WTC11 (cell line): Measurements from ENCODE around the gene RPL21. TPM values are rescaled to one million over a fixed set of nuclear protein-coding genes. Genes with fewer than 3 reads are reported as not detected.

Experiments used
- ATAC-seq: fragments of 200-7000 bp; cut with Tn5 transposase; 2 replicates; pipeline ENCODE4 v1.10.0; 2021; ENCODE audit warnings: mild to moderate bottlenecking, moderate library complexity
- CTCF ChIA-PET: fragments of 300-600 bp; sonication (Branson Sonifier 250); formaldehyde crosslinking; loops from one replicate; lab custom pipeline; 2021; ENCODE audit warnings: antibody characterized with exemption; lab: Charles Lee
- POLR2A ChIA-PET: fragments of 350-600 bp; sonication (Branson Sonifier 250); formaldehyde crosslinking; loops from one replicate; lab custom pipeline; 2021; ENCODE audit warnings: antibody characterized with exemption; lab: Charles Lee
- DNase-seq: peaks from one replicate; pipeline ENCODE4 v3.0.0; 2021; ENCODE audit warnings: low spot score
- H3K27ac Mint-ChIP-seq: 2 replicates; pipeline ENCODE4 v1.8.0; 2021; ENCODE audit warnings: mixed read lengths
- H3K27me3 Mint-ChIP-seq: 2 replicates; pipeline ENCODE4 v1.8.0; 2021; ENCODE audit warnings: low read depth, mild to moderate bottlenecking, moderate library complexity, mixed read lengths
- H3K36me3 Mint-ChIP-seq: 2 replicates; pipeline ENCODE4 v1.8.0; 2021; ENCODE audit warnings: mixed read lengths
- H3K4me1 Mint-ChIP-seq: 2 replicates; pipeline ENCODE4 v1.8.0; 2022; ENCODE audit warnings: mixed read lengths
- H3K4me3 Mint-ChIP-seq: 2 replicates; pipeline ENCODE4 v1.8.0; 2021; ENCODE audit warnings: mild to moderate bottlenecking, moderate library complexity, mixed read lengths
- H3K9me3 Mint-ChIP-seq: 2 replicates; pipeline ENCODE4 v1.8.0; 2021; ENCODE audit warnings: mixed read lengths
- CBFB ChIP-seq: sonication (generic); formaldehyde crosslinking; IDR thresholded peaks from 2 replicates; pipeline ENCODE4 v1.8.1; 2022; ENCODE audit warnings: mild to moderate bottlenecking, low read depth, missing genetic modification reagents
- EMX1 ChIP-seq: fragments of 250-450 bp; sonication (Bioruptor Pico); IDR thresholded peaks from 2 replicates; pipeline ENCODE4 v1.8.0; 2021; ENCODE audit warnings: mild to moderate bottlenecking
- FOXP1 ChIP-seq: sonication (generic); formaldehyde crosslinking; IDR thresholded peaks from 2 replicates; pipeline ENCODE4 v1.8.0; 2022; ENCODE audit warnings: missing genetic modification reagents, mild to moderate bottlenecking, moderate library complexity, borderline replicate concordance
- GRHL2 ChIP-seq: fragments of 250-450 bp; sonication (Bioruptor Pico); IDR thresholded peaks from 2 replicates; pipeline ENCODE4 v1.8.0; 2022; ENCODE audit warnings: mild to moderate bottlenecking, moderate library complexity; ENCODE audit not compliant: insufficient replicate concordance, severe bottlenecking
- IRF2 ChIP-seq: sonication (generic); formaldehyde crosslinking; IDR thresholded peaks from 2 replicates; pipeline ENCODE4 v1.8.0; 2022; ENCODE audit warnings: low read depth, missing genetic modification reagents, borderline replicate concordance
- NFYB ChIP-seq: sonication (generic); formaldehyde crosslinking; conservative IDR thresholded peaks from 2 replicates; pipeline ENCODE4 v1.8.0; 2022; ENCODE audit warnings: low read depth, missing genetic modification reagents
- NR2C2 ChIP-seq: sonication (generic); formaldehyde crosslinking; IDR thresholded peaks from 2 replicates; pipeline ENCODE4 v1.8.0; 2022; ENCODE audit warnings: mild to moderate bottlenecking, missing genetic modification reagents
- SMAD4 ChIP-seq: sonication (generic); formaldehyde crosslinking; IDR thresholded peaks from 2 replicates; pipeline ENCODE4 v1.8.0; 2022; ENCODE audit warnings: mild to moderate bottlenecking, missing genetic modification reagents
- ZBTB21 ChIP-seq: sonication (generic); formaldehyde crosslinking; IDR thresholded peaks from 2 replicates; pipeline ENCODE4 v1.8.1; 2023; ENCODE audit warnings: mild to moderate bottlenecking, missing genetic modification reagents, borderline replicate concordance
- ZNF219 ChIP-seq: sonication (generic); formaldehyde crosslinking; IDR thresholded peaks from 2 replicates; pipeline ENCODE4 v1.8.0; 2023; ENCODE audit warnings: missing genetic modification reagents, mild to moderate bottlenecking, borderline replicate concordance
- ZNF232 ChIP-seq: sonication (generic); formaldehyde crosslinking; IDR thresholded peaks from 2 replicates; pipeline ENCODE4 v1.8.0; 2022; ENCODE audit warnings: mild to moderate bottlenecking, missing genetic modification reagents
- ZNF317 ChIP-seq: sonication (generic); formaldehyde crosslinking; IDR thresholded peaks from 2 replicates; pipeline ENCODE4 v1.8.1; 2023; ENCODE audit warnings: low read depth, mild to moderate bottlenecking, moderate library complexity, missing genetic modification reagents, borderline replicate concordance
- ZNF423 ChIP-seq: fragments of 250-450 bp; sonication (Bioruptor Pico); IDR thresholded peaks from 2 replicates; pipeline ENCODE4 v2.1.2; 2022; ENCODE audit warnings: mild to moderate bottlenecking, moderate library complexity
- total RNA-seq: library from RNA; stranded (reverse); gene quantifications from 3 replicates; pipeline ENCODE4 v1.2.3, GENCODE V29; 2021
- TF ChIP-seq, protein P1 (sequence below): fragments of 250-450 bp; sonication (Bioruptor Pico); IDR thresholded peaks from 2 replicates; pipeline ENCODE4 v2.1.2; 2022; ENCODE audit warnings: mild to moderate bottlenecking, moderate library complexity
- TF ChIP-seq, protein P2 (sequence below): sonication (generic); formaldehyde crosslinking; IDR thresholded peaks from 2 replicates; pipeline ENCODE4 v1.8.1; 2023; ENCODE audit warnings: mild to moderate bottlenecking, moderate library complexity, missing genetic modification reagents
- TF ChIP-seq, protein P3 (sequence below): sonication (generic); formaldehyde crosslinking; IDR thresholded peaks from 2 replicates; pipeline ENCODE4 v1.8.0; 2023; ENCODE audit warnings: missing genetic modification reagents, mild to moderate bottlenecking, borderline replicate concordance
- TF ChIP-seq, protein P4 (sequence below): sonication (generic); formaldehyde crosslinking; IDR thresholded peaks from 2 replicates; pipeline ENCODE4 v1.8.1; 2022; ENCODE audit warnings: low read depth, missing genetic modification reagents, borderline replicate concordance
- TF ChIP-seq, protein P5 (sequence below): sonication (generic); formaldehyde crosslinking; IDR thresholded peaks from 2 replicates; pipeline ENCODE4 v1.8.1; 2022; ENCODE audit warnings: mild to moderate bottlenecking, moderate library complexity, missing genetic modification reagents
- TF ChIP-seq, protein P6 (sequence below): sonication (generic); formaldehyde crosslinking; IDR thresholded peaks from 2 replicates; pipeline ENCODE4 v1.8.1; 2022; ENCODE audit warnings: low read depth, mild to moderate bottlenecking, moderate library complexity, missing genetic modification reagents, borderline replicate concordance
- TF ChIP-seq, protein P7 (sequence below): sonication (generic); formaldehyde crosslinking; IDR thresholded peaks from 2 replicates; pipeline ENCODE4 v1.8.1; 2023; ENCODE audit warnings: mild to moderate bottlenecking, missing genetic modification reagents

The RPL21 gene
- total RNA-seq, 1 experiment from 2014 or later, result 1,082 TPM

DNA sequence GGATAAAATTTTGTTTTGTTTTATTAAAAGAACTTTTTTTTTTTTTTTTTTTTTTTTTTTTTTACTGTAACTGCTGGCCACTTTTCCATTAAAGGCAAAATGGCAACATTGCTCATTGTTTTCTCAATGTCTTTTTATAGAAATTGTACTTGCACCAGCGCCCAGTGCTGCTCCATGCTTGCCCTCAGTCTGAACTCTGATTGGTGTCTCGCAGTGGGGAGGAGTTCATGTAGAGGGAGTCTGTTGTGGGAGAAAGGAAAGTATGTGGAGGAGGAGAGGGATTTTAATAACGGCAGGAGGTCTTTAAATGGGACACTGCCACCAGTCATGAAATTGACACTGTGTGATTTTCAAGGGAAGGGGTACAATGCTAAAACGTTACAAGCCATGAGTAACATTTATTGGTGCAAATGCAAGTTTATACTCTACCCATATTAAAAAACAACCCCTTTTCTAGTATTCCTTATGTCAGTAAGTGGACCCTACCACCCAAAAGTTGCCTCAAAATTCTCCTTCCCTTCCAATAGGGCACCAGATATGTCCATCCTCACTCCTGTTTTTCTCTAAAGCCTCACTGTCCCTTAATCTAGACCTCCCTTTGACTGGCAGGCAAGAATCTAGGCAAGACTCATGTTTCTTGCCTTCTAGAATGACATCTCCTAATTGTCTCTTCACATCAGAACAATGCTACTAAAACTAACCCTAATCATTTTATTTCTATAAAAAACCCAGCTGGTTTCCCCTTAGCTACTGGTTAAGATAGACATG, 22.5 kb downstream of the RPL21 start:
- POLR2A ChIA-PET, result interaction anchor here (0.7 kb wide), 1 partner anchor 133 kb away, joined by 7 read pairs; no protein-coding TSS in a partner anchor
- no peak for DNase-seq
- no peak overlapping the region for H3K27ac Mint-ChIP-seq
- no peak for TF ChIP-seq ZNF232 (CRISPR knock-in tag)
- TF ChIP-seq, protein P1, sequence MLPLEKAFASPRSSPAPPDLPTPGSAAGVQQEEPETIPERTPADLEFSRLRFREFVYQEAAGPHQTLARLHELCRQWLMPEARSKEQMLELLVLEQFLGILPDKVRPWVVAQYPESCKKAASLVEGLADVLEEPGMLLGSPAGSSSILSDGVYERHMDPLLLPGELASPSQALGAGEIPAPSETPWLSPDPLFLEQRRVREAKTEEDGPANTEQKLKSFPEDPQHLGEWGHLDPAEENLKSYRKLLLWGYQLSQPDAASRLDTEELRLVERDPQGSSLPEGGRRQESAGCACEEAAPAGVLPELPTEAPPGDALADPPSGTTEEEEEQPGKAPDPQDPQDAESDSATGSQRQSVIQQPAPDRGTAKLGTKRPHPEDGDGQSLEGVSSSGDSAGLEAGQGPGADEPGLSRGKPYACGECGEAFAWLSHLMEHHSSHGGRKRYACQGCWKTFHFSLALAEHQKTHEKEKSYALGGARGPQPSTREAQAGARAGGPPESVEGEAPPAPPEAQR (CRISPR knock-in tag), result no peak
- TF ChIP-seq NFYB, result no peak
- TF ChIP-seq, protein P2, sequence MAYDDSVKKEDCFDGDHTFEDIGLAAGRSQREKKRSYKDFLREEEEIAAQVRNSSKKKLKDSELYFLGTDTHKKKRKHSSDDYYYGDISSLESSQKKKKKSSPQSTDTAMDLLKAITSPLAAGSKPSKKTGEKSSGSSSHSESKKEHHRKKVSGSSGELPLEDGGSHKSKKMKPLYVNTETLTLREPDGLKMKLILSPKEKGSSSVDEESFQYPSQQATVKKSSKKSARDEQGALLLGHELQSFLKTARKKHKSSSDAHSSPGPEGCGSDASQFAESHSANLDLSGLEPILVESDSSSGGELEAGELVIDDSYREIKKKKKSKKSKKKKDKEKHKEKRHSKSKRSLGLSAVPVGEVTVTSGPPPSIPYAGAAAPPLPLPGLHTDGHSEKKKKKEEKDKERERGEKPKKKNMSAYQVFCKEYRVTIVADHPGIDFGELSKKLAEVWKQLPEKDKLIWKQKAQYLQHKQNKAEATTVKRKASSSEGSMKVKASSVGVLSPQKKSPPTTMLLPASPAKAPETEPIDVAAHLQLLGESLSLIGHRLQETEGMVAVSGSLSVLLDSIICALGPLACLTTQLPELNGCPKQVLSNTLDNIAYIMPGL (CRISPR knock-in tag), result no peak
- no peak for TF ChIP-seq NR2C2
- TF ChIP-seq, protein P3, sequence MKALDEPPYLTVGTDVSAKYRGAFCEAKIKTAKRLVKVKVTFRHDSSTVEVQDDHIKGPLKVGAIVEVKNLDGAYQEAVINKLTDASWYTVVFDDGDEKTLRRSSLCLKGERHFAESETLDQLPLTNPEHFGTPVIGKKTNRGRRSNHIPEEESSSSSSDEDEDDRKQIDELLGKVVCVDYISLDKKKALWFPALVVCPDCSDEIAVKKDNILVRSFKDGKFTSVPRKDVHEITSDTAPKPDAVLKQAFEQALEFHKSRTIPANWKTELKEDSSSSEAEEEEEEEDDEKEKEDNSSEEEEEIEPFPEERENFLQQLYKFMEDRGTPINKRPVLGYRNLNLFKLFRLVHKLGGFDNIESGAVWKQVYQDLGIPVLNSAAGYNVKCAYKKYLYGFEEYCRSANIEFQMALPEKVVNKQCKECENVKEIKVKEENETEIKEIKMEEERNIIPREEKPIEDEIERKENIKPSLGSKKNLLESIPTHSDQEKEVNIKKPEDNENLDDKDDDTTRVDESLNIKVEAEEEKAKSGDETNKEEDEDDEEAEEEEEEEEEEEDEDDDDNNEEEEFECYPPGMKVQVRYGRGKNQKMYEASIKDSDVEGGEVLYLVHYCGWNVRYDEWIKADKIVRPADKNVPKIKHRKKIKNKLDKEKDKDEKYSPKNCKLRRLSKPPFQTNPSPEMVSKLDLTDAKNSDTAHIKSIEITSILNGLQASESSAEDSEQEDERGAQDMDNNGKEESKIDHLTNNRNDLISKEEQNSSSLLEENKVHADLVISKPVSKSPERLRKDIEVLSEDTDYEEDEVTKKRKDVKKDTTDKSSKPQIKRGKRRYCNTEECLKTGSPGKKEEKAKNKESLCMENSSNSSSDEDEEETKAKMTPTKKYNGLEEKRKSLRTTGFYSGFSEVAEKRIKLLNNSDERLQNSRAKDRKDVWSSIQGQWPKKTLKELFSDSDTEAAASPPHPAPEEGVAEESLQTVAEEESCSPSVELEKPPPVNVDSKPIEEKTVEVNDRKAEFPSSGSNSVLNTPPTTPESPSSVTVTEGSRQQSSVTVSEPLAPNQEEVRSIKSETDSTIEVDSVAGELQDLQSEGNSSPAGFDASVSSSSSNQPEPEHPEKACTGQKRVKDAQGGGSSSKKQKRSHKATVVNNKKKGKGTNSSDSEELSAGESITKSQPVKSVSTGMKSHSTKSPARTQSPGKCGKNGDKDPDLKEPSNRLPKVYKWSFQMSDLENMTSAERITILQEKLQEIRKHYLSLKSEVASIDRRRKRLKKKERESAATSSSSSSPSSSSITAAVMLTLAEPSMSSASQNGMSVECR (CRISPR knock-in tag), result no peak
- TF ChIP-seq, protein P4, sequence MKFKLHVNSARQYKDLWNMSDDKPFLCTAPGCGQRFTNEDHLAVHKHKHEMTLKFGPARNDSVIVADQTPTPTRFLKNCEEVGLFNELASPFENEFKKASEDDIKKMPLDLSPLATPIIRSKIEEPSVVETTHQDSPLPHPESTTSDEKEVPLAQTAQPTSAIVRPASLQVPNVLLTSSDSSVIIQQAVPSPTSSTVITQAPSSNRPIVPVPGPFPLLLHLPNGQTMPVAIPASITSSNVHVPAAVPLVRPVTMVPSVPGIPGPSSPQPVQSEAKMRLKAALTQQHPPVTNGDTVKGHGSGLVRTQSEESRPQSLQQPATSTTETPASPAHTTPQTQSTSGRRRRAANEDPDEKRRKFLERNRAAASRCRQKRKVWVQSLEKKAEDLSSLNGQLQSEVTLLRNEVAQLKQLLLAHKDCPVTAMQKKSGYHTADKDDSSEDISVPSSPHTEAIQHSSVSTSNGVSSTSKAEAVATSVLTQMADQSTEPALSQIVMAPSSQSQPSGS (CRISPR knock-in tag), result no peak
- TF ChIP-seq SMAD4, result no peak
- no peak for TF ChIP-seq ZNF317 (CRISPR knock-in tag)
- no peak for TF ChIP-seq ZBTB21
- no peak for TF ChIP-seq EMX1
- no peak for TF ChIP-seq FOXP1 (CRISPR knock-in tag)
- TF ChIP-seq, all 79 proteins: peak for 0
- CTCF ChIA-PET, result interaction anchor here (3.0 kb wide), 1 partner anchor 88 kb away, joined by 12 read pairs; no protein-coding TSS in a partner anchor
- ATAC-seq, result no peak
- Mint-ChIP-seq H3K27me3 (peaks cover 36% of the 10 kb centered on the region), H3K9me3 (peaks cover 12% of the 10 kb centered on the region), H3K4me1 (peaks cover 15% of the 10 kb centered on the region), H3K4me3 (no peak overlapping the region), H3K36me3 (no peaks in the 10 kb centered on the region)

DNA sequence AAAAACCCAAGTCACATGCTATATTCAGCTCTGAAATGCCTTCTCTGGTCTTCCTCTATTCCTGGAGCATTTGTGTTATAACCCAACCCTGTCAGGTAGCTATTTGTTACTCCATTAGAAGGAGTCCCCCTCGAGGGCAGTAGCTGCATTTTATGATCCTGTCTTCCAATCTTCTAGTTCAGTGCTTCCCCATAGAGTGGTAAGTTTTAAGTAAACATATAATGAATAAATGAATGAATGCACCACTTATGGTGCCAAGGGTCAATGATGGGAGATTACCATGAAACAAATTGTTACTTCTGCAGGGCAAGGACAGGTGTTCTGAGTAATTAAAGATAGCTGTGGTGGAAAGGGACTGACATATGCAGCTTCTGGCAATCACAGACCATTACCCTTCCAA, 23.3 kb downstream of the RPL21 start:
- H3K4me1 Mint-ChIP-seq, result peaks cover 22% of the 10 kb centered on the region
- no peak for DNase-seq
- TF ChIP-seq SMAD4 (no peak), IRF2 (CRISPR knock-in tag) (no peak), CBFB (CRISPR knock-in tag) (no peak), ZNF232 (CRISPR knock-in tag) (no peak), ZNF219 (CRISPR knock-in tag) (no peak), ZNF423 (CRISPR knock-in tag) (no peak), GRHL2 (CRISPR knock-in tag) (no peak)
- TF ChIP-seq, protein P5, sequence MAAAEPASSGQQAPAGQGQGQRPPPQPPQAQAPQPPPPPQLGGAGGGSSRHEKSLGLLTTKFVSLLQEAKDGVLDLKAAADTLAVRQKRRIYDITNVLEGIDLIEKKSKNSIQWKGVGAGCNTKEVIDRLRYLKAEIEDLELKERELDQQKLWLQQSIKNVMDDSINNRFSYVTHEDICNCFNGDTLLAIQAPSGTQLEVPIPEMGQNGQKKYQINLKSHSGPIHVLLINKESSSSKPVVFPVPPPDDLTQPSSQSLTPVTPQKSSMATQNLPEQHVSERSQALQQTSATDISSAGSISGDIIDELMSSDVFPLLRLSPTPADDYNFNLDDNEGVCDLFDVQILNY (CRISPR knock-in tag), result no peak
- TF ChIP-seq, protein P6, sequence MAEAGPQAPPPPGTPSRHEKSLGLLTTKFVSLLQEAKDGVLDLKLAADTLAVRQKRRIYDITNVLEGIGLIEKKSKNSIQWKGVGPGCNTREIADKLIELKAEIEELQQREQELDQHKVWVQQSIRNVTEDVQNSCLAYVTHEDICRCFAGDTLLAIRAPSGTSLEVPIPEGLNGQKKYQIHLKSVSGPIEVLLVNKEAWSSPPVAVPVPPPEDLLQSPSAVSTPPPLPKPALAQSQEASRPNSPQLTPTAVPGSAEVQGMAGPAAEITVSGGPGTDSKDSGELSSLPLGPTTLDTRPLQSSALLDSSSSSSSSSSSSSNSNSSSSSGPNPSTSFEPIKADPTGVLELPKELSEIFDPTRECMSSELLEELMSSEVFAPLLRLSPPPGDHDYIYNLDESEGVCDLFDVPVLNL (CRISPR knock-in tag), result no peak
- TF ChIP-seq, protein P7, sequence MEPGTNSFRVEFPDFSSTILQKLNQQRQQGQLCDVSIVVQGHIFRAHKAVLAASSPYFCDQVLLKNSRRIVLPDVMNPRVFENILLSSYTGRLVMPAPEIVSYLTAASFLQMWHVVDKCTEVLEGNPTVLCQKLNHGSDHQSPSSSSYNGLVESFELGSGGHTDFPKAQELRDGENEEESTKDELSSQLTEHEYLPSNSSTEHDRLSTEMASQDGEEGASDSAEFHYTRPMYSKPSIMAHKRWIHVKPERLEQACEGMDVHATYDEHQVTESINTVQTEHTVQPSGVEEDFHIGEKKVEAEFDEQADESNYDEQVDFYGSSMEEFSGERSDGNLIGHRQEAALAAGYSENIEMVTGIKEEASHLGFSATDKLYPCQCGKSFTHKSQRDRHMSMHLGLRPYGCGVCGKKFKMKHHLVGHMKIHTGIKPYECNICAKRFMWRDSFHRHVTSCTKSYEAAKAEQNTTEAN, result no peak

More for the DNA sequence above, 23.3 kb downstream of the RPL21 start:
- Mint-ChIP-seq H3K4me3 (no peak overlapping the region), H3K9me3 (peaks cover 12% of the 10 kb centered on the region), H3K27me3 (peaks cover 28% of the 10 kb centered on the region), H3K36me3 (no peaks in the 10 kb centered on the region), H3K27ac (no peak overlapping the region)
- ChIA-PET CTCF (interaction anchor here (0.6 to 3.0 kb wide), 4 partner anchors 64 to 328 kb away, joined by 3 to 12 read pairs (median 6); no protein-coding TSS in a partner anchor), POLR2A (no interaction called here)
- no peak for ATAC-seq
